Activated CD4-positive, alpha-beta T cell treated with anti-CD3 and anti-CD28 coated beads for 36 hours (primary cell): ENCODE measurements around the gene HDHD3. TPM values are rescaled to one million over a fixed set of nuclear protein-coding genes. Genes with fewer than 3 reads are reported as not detected.

ENCODE experiments used
- ATAC-seq: fragments of 200-7000 bp; cut with Tn5 transposase; one replicate; pipeline ENCODE4 v1.10.0; 2021; ENCODE audit warnings: mild to moderate bottlenecking, moderate library complexity
- CTCF ChIA-PET: fragments of 350-600 bp; sonication (Branson Sonifier 250); formaldehyde crosslinking; loops from one replicate; lab custom pipeline; 2021; ENCODE audit warnings: antibody characterized with exemption; lab: Charles Lee
- POLR2A ChIA-PET: fragments of 350-600 bp; sonication (Branson Sonifier 250); formaldehyde crosslinking; loops from one replicate; lab custom pipeline; 2021; ENCODE audit warnings: antibody characterized with exemption, inconsistent platforms; lab: Charles Lee
- DNase-seq: peaks from one replicate; pipeline ENCODE4 v3.0.0-alpha.2; 2020
- H3K27ac Mint-ChIP-seq: one replicate; pipeline ENCODE4 v1.8.0; 2021; ENCODE audit warnings: mixed read lengths
- H3K27me3 Mint-ChIP-seq: one replicate; pipeline ENCODE4 v1.8.0; 2021; ENCODE audit warnings: mixed read lengths
- H3K36me3 Mint-ChIP-seq: one replicate; pipeline ENCODE4 v1.8.0; 2021; ENCODE audit warnings: low read depth, mixed read lengths
- H3K4me1 Mint-ChIP-seq: one replicate; pipeline ENCODE4 v1.8.0; 2021; ENCODE audit warnings: mixed read lengths
- H3K4me3 Mint-ChIP-seq: one replicate; pipeline ENCODE4 v1.8.0; 2021; ENCODE audit warnings: mild to moderate bottlenecking, moderate library complexity, mixed read lengths
- H3K9me3 Mint-ChIP-seq: one replicate; pipeline ENCODE4 v1.8.0; 2021; ENCODE audit warnings: low read depth, mixed read lengths
- intact Hi-C, 2 experiments: fragments of 100-400 bp; cut with DNase I in 1 of 2; cut with micrococcal nuclease in 1 of 2; formaldehyde crosslinking; loops; one replicate each; pipeline versions ENCODE4 v1.14.2 to v1.15.1; 2022 to 2024; cut with DNase I, micrococcal nuclease
- total RNA-seq, 2 experiments: library from RNA; stranded (reverse); gene quantifications; one replicate each; pipeline ENCODE4 v1.2.3, GENCODE V29; 2021

HDHD3 gene
- total RNA-seq, 2 experiments from 2014 or later: 12.7 to 16.5 TPM

DNA sequence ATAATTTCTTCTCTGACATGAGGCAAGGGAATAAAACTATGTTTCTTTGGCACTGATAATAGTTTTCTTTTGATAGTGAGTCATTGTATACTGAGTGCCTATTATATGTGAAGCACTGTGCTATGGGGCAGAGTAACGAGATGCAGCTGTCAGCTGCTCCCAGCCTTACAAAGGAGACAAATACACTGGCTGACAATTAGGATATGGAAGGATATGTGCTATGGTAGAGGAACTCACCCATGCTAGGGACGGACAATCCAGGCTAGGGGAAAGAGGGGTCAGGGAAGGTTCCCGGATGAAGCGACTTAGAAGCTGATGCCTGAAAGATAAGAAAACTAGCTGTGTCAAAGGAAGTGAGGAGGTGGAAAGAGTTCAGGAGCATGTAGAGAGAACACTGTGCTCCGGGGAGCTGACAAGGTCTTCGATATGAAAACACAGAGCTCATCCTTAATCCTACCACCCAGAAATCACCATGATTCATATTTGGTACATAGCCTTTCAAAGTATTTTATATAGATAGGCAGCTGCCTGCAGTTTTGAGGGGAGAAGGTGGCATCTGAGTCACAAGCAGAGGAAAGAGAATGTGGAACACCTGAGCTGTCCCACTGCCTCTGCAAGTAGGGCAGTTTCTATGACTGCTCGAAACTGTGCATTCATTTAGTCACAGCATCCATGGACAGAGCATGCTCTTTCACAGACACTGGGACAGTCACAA, 15.3 kb downstream of the HDHD3 start:
- Mint-ChIP-seq H3K4me1 (peaks cover 14% of the 10 kb centered on the region), H3K4me3 (no peak overlapping the region), H3K36me3 (no peaks in the 10 kb centered on the region), H3K27ac (no peak overlapping the region), H3K27me3 (peaks cover 7% of the 10 kb centered on the region), H3K9me3 (no peaks in the 10 kb centered on the region)
- DNase-seq: peak; percentile 65
- ChIA-PET CTCF (interaction anchor here (0.6 to 2.3 kb wide), 6 partner anchors 9 to 87 kb away, joined by 3 to 14 read pairs (median 4); partner anchors contain the start of genes CDC26, PRPF4 and WDR31), POLR2A (interaction anchor here (0.6 to 1.5 kb wide), 3 partner anchors 11 to 44 kb away, joined by 3 to 6 read pairs (median 3); no protein-coding TSS in a partner anchor)
- intact Hi-C loops: loop anchor here in 1 of 2 experiments (1.0 kb wide), 1 partner anchor 10 kb away; no protein-coding TSS in a partner anchor
- peak; percentile 97 for ATAC-seq

DNA sequence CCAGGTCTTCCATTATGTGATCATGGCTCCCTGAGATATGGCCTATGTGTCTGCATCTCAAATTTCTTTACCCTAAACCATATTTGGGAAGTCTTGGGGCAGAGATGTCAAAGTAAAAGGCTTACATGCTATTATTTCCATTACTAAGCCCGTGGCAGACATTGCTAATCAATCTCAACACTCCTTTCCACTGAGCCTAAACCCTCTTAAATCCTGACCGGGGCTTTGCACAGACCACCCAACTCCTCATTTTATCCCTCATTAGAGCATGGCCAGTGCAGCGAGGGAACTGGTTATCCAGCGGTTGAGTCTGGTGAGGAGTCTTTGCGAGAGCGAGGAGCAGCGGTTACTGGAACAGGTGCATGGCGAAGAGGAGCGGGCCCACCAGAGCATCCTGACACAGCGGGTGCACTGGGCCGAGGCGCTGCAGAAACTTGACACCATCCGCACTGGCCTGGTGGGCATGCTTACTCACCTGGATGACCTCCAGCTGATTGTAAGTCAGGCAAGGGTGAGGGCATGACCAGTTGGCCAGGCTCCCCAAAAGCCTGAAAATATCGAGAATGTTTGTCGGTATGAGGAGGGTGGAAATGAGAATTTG, 16.4 kb downstream of the HDHD3 start:
- no peaks in the 10 kb centered on the region for H3K9me3 Mint-ChIP-seq
- no peaks in the 10 kb centered on the region for H3K36me3 Mint-ChIP-seq
- H3K27me3 Mint-ChIP-seq: peaks cover 8% of the 10 kb centered on the region
- ATAC-seq (no peak), DNase-seq (no peak)
- ChIA-PET CTCF (no interaction called here), POLR2A (interaction anchor here (1.5 kb wide), 1 partner anchor 9 kb away, joined by 6 read pairs; no protein-coding TSS in a partner anchor)
- no peak overlapping the region for H3K4me3 Mint-ChIP-seq
- peaks cover 14% of the 10 kb centered on the region for H3K4me1 Mint-ChIP-seq
- H3K27ac Mint-ChIP-seq: no peak overlapping the region
- intact Hi-C loops: no loop called here

DNA sequence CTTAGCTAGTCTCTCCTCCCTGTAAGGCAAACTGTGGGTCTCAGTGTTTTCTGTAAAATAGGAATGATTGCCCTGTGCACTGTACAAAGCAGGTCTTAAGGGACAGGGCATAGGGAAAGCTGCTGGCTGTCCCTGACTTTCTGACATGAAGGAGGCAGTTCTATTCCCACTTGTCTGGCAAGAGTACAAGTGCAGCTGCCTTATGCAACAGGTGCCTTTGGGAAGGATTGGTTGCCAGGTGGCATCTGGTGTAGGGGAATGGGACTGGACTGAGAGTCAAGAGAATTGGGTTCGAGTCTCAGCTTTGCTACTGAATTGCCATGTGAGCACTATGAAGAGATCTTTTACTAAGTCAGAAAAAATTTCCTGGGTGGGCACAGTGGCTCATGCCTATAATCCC, 17.4 kb downstream of the HDHD3 start:
- no peak for DNase-seq
- Mint-ChIP-seq H3K27ac (no peak overlapping the region), H3K4me1 (peaks cover 14% of the 10 kb centered on the region), H3K9me3 (no peaks in the 10 kb centered on the region), H3K36me3 (no peaks in the 10 kb centered on the region), H3K4me3 (no peak overlapping the region), H3K27me3 (peaks cover 8% of the 10 kb centered on the region)
- ChIA-PET POLR2A (no interaction called here), CTCF (interaction anchor here (0.5 kb wide), 1 partner anchor 168 kb away, joined by 3 read pairs; no protein-coding TSS in a partner anchor)
- intact Hi-C loops: no loop called here
- ATAC-seq: no peak

DNA sequence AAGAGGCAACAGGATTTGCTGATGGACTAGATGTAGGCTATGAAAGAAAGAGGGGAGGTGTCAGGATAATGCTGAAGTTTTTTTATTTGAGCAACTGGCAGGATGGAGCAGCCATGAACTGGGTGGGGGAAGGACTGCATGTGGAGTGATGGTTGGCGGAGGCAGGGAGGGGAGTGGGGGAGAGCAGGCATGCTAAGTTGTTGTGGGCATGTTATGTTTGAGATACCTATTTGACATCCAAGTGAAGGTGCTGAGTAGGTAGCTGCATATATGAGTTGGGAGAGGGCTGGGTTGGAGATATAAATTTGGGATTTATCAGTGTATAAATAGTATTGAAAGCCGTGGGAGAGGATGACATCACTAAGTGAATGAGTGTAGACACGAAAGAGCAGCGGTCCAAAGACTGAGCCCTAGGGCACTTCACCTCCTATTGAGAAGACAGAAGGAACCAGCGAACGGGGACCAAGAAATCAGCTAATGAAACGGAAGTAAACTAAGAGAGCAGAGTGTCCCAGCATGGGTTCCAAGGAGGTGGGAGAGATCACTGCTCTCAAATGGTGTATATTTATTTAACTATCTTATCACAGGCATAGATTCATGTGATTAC, 20.0 kb downstream of the HDHD3 start:
- Mint-ChIP-seq H3K27ac (no peak overlapping the region), H3K27me3 (peaks cover 23% of the 10 kb centered on the region), H3K9me3 (no peaks in the 10 kb centered on the region), H3K4me1 (peaks cover 17% of the 10 kb centered on the region), H3K36me3 (no peaks in the 10 kb centered on the region), H3K4me3 (no peak overlapping the region)
- ChIA-PET CTCF (interaction anchor here (2.1 kb wide), 1 partner anchor 17 kb away, joined by 6 read pairs; the partner anchor contains the start of gene WDR31), POLR2A (no interaction called here)
- DNase-seq (no peak), ATAC-seq (no peak)
- intact Hi-C loops: no loop called here

DNA sequence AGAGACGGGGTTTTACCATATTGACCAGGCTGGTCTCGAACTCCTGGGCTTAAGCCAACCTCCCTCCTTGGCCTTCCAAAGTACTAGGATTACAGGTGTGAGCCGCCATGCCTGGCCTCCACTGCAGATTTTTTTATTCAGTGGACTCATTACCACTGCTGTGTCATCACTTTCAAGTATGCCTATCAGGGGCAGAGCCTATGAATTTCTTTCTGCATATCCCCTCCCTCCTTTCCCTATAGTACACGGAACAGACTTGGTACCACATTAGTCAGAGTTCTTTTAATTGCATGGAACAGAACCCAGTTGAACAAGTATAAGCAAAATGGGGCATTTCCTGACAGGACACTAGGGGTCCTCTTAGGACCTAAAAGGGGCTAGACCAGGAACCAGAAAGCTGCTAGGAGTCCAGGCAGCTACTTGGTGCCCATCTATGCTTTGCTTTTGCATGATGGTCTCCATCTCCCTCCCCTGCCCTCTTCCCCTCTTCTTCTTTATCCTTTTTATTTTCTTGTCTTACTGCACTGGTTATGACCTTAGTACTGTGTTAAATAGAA, 21.7 kb downstream of the HDHD3 start:
- peaks cover 21% of the 10 kb centered on the region for H3K4me1 Mint-ChIP-seq
- peaks cover 37% of the 10 kb centered on the region for H3K27me3 Mint-ChIP-seq
- DNase-seq (no peak), ATAC-seq (no peak)
- CTCF ChIA-PET: no interaction called here
- H3K36me3 Mint-ChIP-seq: no peaks in the 10 kb centered on the region
- no peaks in the 10 kb centered on the region for H3K9me3 Mint-ChIP-seq
- POLR2A ChIA-PET: no interaction called here
- H3K27ac Mint-ChIP-seq: no peak overlapping the region
- no peak overlapping the region for H3K4me3 Mint-ChIP-seq
- intact Hi-C loops: no loop called here

DNA sequence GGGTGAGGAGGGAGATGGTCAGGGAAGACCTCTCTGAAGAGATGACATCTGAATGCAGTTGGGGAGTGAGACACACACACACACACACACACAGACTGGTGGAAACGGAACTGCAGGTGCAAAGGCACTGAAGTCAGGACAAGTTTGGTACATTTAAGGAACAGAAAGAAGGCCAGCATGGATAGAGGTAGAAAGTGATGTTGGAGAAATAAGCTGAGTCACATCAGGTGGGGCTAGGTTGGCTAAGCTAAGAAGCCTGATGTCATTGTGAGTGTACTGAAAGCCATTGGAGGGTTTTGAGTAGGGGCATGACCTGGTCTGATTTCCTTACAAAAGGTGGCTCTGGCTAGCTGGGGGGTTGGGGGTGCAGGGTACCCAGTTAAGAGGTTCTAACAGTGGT, 24.4 kb downstream of the HDHD3 start:
- DNase-seq (no peak), ATAC-seq (no peak)
- peaks cover 44% of the 10 kb centered on the region for H3K27me3 Mint-ChIP-seq
- H3K27ac Mint-ChIP-seq: peak overlapping the region; percentile 8
- peaks cover 33% of the 10 kb centered on the region for H3K4me1 Mint-ChIP-seq
- ChIA-PET POLR2A (interaction anchor here (0.6 kb wide), 1 partner anchor 226 kb away, joined by 3 read pairs; no protein-coding TSS in a partner anchor), CTCF (interaction anchor here (0.6 to 1.4 kb wide), 4 partner anchors 15 to 251 kb away, joined by 3 to 4 read pairs (median 4); partner anchors contain the start of gene HDHD3)
- H3K9me3 Mint-ChIP-seq: no peaks in the 10 kb centered on the region
- intact Hi-C loops: no loop called here
- no peaks in the 10 kb centered on the region for H3K36me3 Mint-ChIP-seq
- H3K4me3 Mint-ChIP-seq: no peak overlapping the region

DNA sequence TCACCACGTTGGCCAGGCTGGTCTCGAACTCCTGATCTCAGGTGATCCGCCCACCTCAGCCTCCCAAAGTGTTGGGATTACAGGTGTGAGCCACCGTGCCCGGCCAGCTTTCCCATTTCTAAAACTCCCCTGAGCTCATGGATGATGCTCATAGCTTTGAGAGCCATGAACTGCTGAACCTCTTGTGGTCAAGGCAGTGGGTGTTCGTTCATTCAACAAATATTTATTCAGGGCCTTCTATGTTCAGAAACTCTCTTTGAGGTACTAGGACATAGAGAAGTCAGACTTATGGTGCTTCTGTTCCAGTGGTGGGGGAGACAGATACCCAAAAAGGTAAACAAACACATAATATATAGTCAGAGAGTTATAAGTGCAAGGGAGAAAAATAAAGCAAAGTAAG, 24.8 kb downstream of the HDHD3 start:
- ChIA-PET CTCF (interaction anchor here (0.6 to 1.4 kb wide), 6 partner anchors 15 to 1647 kb away, joined by 3 to 4 read pairs (median 3); partner anchors contain the start of gene HDHD3), POLR2A (interaction anchor here (0.6 to 0.8 kb wide), 2 partner anchors 12 to 18 kb away, joined by 3 read pairs; partner anchors contain the start of gene WDR31)
- ATAC-seq (no peak), DNase-seq (no peak)
- Mint-ChIP-seq H3K9me3 (no peaks in the 10 kb centered on the region), H3K27me3 (peaks cover 44% of the 10 kb centered on the region), H3K27ac (no peak overlapping the region), H3K36me3 (no peaks in the 10 kb centered on the region), H3K4me1 (peaks cover 33% of the 10 kb centered on the region), H3K4me3 (no peak overlapping the region)
- intact Hi-C loops: no loop called here

DNA sequence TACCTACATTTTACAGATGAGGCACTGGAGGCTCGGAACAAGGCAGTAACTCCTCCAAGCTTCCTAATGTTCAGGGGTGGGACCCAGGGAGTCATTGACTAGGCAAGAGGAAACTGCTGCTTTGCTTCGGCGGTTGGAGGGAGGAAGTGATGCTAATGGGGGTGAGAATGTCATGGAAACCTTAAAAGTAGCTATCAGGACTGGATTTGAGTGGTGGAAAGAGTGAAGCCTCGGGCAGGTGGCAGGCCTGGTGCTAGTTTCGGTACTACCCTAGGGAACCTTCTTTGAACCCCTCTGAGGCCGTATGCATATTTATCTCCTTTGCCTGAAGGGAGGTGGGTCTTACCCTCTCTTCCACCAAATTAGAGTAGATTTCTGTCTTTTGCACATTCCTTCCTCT, 25.8 kb downstream of the HDHD3 start:
- Mint-ChIP-seq H3K27me3 (peaks cover 37% of the 10 kb centered on the region), H3K4me3 (peak overlapping the region; percentile 75), H3K36me3 (no peaks in the 10 kb centered on the region), H3K9me3 (no peaks in the 10 kb centered on the region), H3K27ac (peak overlapping the region; percentile 71), H3K4me1 (peaks cover 36% of the 10 kb centered on the region)
- POLR2A ChIA-PET: interaction anchor here (0.6 to 1.9 kb wide), 5 partner anchors 10 to 481 kb away, joined by 3 to 6 read pairs (median 4); partner anchors contain the start of genes C9orf43, POLE3 and WDR31
- DNase-seq (peak; percentile 67), ATAC-seq (peak; percentile 47)
- intact Hi-C loops: loop anchor here (1.0 to 2.0 kb wide), 4 partner anchors 10 to 60 kb away; partner anchors contain the start of genes ALAD (in 1 of the 2), C9orf43 (in 1 of the 2), POLE3 (in 1 of the 2) and WDR31 (in 1 of the 2)
- CTCF ChIA-PET: interaction anchor here (0.6 to 2.8 kb wide), 10 partner anchors 11 to 766 kb away, joined by 3 to 11 read pairs (median 4); partner anchors contain the start of genes HDHD3 and WDR31

DNA sequence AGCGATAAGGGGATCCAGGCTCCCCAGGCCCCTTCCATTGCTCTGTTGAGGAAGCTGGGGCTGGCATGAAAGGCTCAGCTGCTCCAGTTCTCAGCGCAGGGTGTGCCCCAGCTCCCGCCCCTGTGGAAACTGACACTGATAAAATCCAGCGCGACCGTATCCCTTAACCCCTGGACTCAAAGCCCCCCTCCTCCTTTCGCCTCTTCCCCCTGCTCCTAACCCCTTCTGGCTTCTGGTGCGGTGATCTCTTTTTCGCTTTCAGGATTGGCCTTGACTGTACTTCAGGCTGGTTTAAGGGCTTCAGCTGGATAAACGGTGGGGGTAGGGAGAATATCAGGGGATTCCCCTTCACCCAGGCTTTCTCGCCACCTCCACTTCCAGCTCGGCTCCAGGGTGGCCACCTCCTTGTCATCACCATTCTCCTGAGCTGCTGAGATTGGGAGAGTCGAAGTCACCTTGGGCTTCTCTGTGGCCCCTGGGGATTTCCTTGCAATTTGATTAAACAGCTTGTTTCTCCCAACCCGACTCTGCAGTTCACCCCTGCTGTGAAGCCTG, 26.6 kb downstream of the HDHD3 start:
- intact Hi-C loops: loop anchor here (1.0 to 2.0 kb wide), 3 partner anchors 10 to 61 kb away; partner anchors contain the start of genes ALAD (in 1 of the 2), C9orf43 (in 1 of the 2), POLE3 (in 1 of the 2) and WDR31 (in 1 of the 2)
- Mint-ChIP-seq H3K36me3 (no peaks in the 10 kb centered on the region), H3K27ac (peak overlapping the region; percentile 71), H3K27me3 (peaks cover 37% of the 10 kb centered on the region), H3K4me3 (peak overlapping the region; percentile 75), H3K9me3 (no peaks in the 10 kb centered on the region), H3K4me1 (peaks cover 44% of the 10 kb centered on the region)
- DNase-seq: peak; percentile 37
- ChIA-PET POLR2A (interaction anchor here (0.7 to 1.9 kb wide), 4 partner anchors 10 to 60 kb away, joined by 3 to 6 read pairs (median 4); partner anchors contain the start of genes C9orf43, POLE3 and WDR31), CTCF (interaction anchor here (0.5 to 2.8 kb wide), 10 partner anchors 10 to 766 kb away, joined by 3 to 11 read pairs (median 4); partner anchors contain the start of gene WDR31)
- peak; percentile 20 for ATAC-seq
